PC-9 (cell line): ENCODE data around the gene CCBE1.

ENCODE experiments used
- CTCF ChIP-seq: fragments of 200-600 bp; sonication (generic); conservative IDR thresholded peaks from 2 replicates; pipeline ENCODE4 v1.6.1; 2017; ENCODE audit warnings: mixed run types, antibody characterized with exemption, mild to moderate bottlenecking, moderate library complexity
- EZH2 ChIP-seq: fragments of 200-600 bp; sonication (generic); IDR thresholded peaks from 2 replicates; pipeline ENCODE4 v1.8.0; 2017; ENCODE audit warnings: antibody characterized with exemption, low read depth

DNA sequence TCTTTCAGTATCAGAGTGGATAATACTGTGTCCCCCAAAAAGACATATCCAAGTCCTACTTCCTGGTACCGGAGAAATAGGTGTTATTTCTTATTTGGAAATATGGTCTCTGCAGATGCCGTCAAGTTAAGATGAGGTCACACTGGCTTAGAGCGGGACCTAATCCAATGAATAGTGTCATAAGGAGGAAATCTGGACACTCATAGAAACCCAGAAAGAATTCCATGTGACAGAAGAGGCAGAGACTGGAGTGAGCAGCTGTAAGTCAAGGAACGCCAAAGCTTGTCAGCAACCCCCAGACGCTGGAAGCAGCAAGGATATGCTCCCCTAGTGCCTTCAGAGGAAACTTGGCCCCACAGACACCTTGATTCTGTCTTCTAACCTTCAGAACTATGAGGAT, 69.8 kb downstream of the CCBE1 start:
- TF ChIP-seq CTCF = no peak
- no peak for TF ChIP-seq EZH2
